IPS-NIHi11 (cell line): Measurements from ENCODE around the gene PBX1.
"Not testable (repeated sequence)": the region's sequence is repeated elsewhere in the genome, so short reads cannot be mapped to it uniquely, and the experiment has no call there.

ENCODE experiments used
- DNase-seq: peaks from one replicate; pipeline ENCODE4 v3.0.0; 2012; ENCODE audit warnings: mixed read lengths, low spot score

PBX1 gene

DNA sequence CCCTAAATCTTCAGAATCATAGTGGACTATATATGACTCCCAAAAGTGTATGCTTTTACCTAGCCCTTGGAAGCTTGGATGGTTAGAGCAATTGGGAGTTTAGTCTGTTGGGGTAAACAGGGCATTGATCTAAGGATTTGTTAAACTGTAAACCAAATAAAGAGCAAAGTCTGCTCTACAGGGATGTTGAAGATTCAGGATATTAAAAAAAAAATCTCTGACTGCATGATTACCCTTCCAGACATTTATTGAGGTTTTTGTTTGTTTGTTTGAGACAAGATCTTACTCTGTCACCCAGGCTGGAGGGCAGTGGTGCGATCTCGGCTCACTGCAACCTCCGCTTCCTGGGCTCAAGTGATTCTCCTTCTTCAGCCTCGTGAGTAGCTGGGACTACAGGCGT is 31.6 kb downstream of the PBX1 start:
- DNase-seq = no peak

DNA sequence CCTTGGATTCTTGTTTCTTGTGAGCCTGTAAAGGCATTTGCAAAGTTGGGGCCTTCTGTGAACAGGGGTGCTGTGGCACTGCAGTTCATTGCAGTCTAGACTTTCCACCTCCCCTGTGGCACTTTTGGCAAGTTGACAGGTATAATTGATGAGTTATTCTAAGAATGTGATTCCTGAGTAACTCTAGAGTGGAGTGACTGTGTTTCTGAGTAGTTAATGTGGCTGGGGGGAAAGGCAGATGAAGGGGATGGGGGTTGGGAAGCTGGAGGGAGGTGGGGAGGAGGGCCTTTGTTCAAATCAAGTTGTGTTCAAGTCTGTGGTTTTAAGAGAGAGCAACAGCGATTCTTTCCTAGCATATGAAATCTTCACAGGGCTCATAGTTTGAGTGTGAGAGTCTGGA is 32.9 kb downstream of the PBX1 start:
- no peak for DNase-seq

DNA sequence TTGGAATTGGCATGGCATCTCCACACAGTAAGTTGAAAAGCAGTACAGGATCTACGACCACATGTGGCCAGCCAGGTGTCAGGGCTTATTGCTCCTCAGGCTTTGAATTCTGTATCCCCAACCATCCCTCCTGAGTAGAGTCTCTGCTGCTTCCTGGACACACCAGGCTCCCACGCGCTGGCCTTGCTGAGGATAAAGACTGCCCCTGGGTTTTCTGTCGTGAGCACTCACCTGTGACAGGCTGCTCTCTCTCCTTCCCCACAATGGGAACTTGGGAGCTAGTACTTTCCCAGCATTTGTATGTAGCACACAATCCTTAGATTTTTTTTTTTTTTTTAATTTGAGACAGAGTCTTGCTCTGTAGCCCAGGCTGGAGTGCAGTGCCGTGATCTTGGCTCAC is 33.6 kb downstream of the PBX1 start:
- DNase-seq = no peak

DNA sequence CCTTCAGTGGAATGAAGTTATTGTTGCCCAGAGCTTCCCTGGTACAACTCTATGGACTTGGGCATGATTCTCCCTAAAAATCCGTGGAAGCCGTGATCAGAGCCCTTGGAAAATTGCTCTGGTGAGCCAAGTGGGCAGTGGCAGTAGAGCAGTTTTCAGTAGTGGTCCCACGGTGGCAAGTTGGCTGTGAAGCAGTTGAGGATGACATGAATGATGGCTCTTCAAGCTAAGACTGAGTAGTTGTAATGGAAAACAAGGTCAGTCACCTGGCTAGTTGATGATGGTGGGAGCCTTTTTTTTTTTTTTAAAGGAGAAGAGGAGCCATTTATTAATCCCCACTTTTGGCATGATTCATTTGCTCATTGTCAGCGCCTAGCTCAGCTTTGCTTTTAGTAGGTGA is 36.2 kb downstream of the PBX1 start:
- DNase-seq = no peak

DNA sequence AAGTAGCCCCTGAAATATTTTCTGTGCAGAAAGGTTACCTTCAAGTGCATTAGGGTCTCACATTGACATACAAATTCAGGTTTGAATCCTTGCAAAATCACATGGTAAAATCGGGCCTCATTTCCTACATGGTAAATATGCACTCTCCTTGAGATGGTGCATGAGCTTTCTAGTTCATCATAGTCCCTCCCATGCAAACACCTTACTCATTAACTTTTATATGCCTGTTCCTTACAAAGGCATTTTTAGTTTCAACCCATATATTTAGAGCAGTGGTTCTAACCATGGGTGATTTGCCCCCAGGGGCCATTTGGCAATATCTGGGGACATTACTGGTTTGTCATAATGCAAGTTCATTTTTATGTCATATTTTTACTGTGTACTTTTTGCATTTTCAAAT is 37.2 kb downstream of the PBX1 start:
- no peak for DNase-seq

DNA sequence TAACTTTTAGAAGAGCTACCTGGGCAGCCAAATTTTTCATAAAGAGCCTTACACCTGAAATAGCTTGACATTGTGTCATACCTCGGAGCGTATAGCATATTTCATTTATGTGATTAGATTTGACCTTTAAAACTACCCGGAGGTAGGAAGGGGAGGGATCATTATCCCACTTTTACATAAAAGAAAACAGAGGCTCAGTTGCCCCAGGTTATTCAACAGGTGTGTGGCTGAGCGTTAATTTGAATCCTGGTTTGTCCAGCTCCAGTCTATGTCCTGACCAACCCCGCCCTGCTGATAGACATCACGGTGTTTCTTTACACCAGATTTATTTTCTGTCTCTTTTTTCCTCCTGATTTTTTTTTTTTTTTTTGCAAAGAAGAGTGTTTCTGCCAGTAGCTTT is 39.7 kb downstream of the PBX1 start:
- no peak for DNase-seq

DNA sequence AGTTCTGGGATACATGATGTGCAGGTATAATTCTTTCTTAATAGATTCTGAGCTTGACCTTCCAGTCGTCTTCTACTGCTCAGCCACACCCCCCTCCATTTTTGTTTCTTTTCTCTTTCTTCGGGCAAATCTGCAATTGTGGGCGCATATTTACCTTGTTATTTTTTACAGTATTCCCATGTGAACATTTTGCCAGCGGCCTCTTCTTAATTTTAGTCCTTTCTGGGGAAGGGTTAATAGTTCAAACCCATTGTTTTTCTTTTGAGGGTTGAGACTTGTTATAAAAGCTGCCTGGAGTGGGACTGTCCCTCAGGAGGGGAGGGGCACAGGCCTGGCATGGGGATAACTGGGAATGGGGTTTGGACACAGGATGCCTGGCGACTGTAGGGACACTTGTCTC is 40.3 kb downstream of the PBX1 start:
- no peak for DNase-seq

DNA sequence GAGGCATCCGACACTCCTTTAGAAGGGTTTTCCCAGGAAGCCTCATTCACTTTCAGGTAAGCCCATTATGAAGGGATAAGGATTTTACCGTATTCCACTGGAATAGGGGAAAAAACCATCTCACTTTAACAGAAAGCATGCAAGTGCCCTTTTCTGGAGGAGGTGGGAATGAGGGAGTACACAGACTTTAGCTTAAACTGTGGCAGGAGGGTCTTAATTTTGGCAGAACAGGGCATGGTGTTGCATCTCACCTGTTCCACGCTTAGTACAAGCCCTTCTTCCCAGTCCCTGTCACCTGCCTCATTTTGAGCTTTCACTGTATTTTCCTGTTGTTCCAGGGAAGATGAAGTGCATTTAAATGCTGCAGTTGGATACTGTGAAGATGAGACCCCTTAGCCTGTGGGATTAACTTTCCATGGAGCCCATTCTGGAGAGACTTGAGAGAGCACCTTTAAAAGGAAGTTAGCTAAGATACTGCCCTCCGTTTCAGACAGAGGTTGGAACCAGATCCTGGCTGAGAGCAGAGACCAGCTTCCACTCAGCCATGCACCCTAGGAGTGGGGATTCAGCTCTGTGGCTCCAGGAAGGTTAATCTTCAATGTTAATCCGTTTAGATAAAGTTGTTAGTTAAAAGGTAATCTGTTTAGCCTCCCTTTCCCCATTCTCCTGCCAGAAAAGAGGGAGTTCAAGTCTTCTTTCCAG is 42.6 kb downstream of the PBX1 start:
- DNase-seq = no peak

DNA sequence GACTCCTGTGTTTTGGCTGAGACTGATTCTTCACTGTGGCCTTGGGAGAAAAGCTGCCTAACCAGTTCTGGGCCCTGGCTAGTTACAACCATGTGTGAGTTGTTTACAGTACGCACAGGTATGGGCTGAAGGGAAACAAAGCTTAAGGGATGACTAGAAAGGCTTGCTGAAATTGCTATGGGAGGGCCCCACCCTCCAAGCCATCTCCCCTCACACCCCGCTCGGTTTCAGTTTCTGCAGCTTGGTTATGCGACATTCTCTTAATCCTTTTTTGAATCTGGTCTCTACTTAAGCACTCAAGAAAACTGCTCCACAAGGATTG is 43.1 kb downstream of the PBX1 start:
- DNase-seq = peak; percentile 70

DNA sequence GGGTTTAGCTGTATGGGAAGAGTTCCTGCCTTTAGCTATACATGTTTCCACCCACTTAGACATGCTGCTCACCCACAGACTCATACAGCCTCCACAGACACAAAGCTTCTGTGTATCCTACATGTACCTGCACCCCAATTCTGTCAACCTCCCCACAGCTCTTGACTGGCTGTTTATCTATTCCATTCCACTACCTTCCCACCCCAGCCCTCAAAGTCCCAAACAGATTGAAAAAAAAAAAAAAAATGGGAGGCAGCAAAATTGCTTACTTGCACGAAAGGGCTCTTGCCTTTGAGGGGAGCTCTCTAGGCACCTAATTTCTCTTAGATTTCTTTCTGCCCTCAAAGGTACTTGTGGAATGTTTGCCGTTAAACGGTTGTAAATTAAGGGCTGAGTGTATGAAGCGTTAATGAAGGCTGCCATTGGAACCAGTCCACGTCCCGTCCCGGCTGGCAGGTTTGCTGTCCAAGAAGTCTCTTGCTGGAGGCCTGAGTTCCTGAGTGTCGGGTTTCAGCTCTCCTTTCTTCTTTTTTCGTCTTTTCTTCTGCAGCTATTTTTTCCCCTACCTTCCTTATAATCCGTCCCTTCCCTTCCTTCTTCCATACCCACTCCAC is 43.6 kb downstream of the PBX1 start:
- DNase-seq = peak; percentile 61

DNA sequence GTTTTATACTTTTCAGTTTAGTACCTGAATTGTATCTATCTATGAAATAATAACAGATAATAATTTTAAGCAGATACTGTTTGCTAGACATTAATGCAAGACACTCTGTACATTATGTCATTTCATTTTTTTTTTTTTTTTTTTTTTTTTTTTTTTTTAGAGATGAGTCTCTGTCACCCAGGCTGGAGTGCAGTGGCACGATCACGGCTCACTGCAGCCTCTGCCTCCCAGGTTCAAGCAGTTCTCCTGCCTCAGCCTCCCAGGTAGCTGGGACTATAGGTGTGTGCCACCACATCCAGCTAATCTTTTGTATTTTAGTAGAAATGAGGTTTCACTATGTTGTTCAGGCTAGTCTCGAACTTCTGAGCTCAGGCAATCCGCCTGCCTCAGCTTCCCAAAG is 44.8 kb downstream of the PBX1 start:
- not testable (repeated sequence) for DNase-seq

DNA sequence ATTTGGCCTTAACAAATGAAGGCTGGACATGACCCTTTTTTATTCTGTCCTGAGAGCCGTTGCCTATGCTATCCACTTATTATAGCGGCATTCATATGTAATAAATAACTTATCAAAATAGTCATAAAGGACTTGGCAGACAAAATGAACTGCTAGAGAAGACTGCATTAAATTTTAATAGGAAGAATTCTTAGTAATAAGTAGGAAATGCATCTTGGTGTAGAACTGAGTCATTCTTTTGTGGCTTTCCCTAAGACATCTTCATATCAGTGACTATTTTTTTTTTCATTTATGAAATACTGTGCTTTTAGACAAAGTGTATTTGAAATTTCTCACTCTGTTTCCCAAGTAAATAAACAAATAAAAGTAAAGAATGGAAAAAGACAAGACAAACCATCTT is 45.6 kb downstream of the PBX1 start:
- no peak for DNase-seq

DNA sequence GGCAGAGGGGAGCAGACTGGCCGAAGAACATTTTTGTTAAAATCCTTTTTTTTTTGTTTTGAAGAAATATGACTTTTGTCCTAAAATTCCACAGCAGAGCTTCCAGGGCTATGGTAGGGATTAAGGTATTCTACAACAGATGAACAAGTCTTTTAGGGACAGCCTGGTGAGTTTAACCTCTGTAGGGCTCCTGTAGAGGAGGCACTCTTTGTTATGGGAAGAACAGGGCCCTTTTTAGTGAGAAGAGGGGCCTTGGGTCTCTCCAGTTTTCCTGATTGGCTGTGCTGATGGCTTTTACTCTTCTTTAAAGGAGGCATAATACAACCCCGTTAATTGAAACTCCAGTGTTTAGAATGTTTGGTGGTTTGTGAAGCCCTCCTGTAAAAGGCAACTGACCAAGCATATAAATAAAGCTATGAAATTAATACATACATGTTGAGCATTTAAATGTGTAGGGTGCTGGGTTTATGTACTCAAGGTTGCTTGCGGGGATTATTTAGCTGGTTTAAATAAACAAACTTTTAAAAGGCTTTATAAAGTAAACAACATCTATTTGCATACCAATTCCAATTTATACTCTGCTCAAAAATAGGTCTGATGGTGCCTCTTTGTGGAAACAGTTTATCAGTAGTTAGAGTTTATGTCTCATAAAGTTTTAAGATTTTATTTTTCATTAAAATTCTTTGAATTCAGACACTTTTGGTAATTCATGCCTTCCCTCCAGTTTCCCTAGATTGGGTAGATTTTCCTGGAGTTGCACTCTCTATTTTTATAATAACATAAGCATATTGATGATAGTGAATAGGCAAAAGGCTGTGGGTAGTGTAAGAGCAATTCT is 46.5 kb downstream of the PBX1 start:
- DNase-seq = no peak

DNA sequence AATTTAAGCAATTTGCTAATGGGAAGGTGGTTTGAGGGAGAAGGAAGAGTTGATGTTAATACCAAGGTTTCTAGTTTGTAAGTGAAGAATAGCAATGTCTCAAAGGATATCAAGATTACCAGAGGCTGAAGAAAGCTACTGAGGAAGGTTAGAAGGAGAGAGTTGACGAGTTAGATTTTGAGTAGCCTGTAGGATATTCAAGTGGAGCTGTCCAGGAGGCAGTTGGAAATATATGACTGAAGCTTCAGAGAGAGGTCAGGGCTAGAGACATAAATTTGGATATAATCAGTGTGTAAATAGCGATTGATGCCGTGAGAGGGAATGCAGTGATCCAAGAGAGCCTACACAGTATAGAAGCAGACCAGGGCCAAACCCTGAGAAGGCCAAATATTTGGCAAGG is 48.4 kb downstream of the PBX1 start:
- DNase-seq = no peak

DNA sequence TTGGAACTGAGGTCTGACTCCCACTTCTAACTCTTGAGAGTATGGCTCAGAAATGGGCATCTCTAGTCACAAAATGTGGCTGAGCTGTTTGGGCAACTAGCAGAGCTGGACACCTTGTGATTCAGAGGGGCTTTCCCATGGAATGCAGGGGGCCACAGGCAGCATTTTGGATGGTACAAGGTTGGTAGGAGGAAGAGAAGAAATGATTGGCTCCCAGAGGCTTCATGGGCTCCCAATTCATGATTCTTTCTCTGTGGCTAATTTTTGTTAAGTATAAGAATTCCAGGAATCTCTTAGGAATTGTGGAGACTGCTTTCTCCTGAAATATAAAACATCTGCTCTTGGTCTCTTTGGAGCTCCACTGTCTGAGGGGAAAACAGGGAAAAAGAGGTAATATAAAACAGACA is 49.7 kb downstream of the PBX1 start:
- no peak for DNase-seq

DNA sequence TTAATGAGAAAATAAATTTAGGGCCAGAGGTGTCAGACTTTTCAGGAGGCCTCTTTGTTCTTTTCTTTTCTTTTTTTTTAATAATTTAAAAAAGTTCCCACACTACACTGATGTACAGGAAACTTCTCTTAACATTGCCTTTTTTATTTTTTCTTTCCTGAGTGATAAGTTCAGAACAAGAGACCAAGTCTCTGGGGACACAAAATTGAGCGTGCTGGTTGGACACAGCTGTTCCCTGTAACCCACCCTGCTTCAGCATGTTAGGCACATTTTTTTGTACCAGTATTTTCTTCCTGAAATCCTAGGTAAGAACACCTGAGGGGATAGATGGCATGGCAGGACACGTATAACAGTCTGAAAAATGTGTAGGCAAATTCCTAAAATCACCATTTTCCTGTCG is 50.1 kb downstream of the PBX1 start:
- DNase-seq = no peak

DNA sequence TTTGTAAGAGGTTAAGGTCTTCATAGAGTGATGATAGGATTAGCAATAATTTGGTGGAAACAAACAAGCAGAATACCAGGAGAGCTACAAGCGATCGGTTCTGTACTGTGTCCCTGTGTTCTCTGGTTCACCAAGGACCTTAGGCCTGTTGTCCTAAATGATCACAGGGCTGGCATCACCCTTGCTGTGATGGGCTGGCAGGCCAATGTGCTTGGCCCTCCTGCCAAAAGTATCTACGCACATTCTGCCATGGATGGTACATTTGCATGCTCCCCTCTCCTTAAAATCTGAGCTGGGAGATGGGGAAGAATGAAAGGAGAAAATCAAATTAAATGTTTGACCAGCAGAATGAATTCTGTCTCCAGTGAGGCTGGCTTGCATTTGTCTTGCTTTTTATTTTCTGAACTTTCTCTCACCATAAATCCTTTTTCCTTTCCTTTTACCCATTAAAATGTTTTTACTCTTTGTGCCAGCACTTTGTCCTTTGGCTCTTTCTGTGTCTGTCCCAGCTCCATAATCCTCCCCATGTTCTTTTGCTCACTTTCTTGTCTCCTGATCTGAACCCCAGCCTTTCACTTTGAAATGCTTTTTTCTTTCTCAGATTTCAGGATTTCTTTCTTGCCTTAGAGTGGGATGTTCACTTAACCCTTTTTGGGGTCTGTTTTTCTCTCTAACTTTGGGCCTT is 51.7 kb downstream of the PBX1 start:
- no peak for DNase-seq

DNA sequence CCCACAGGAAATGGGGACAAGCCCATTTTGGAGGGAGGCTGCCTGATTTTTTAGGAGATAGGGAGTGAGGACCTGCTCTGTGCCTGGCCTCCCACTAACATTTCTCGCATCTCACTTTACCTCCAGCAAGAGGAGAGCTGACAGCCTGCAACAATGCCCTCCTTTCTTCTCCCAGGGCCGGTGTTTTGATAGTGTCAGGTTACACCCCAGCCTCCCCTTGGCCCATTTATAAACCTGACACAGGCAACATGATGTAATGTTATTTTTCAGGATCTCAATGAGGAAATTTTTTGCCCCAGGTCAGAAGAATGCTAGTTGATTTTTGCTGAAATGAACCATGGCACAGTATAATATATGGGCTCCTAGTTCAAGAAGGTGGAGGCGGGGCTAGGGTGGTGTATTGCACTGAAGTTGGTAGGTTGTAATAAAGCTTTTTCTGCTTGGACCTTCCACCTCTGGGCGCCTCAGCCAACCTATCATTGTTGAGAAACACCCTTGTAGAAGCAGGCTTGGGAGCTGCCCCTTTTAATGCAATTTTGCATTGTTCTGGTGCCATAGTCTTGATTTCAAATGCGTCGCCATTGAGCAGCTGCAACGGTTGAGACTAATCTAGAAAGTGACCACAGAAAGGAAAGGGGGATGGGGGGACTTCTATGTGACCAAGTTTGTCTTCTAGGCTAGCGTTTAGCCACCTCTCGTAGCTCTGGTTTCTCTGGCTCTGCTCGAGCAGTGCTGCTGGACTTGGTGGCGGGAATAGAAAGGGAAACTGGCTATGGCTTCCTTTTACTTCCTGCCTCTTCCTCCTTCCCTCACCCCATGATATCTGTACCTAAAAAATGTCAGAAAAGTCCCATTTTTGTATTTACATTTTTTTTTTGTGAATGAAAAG is 53.0 kb downstream of the PBX1 start:
- peak; percentile 61 for DNase-seq

DNA sequence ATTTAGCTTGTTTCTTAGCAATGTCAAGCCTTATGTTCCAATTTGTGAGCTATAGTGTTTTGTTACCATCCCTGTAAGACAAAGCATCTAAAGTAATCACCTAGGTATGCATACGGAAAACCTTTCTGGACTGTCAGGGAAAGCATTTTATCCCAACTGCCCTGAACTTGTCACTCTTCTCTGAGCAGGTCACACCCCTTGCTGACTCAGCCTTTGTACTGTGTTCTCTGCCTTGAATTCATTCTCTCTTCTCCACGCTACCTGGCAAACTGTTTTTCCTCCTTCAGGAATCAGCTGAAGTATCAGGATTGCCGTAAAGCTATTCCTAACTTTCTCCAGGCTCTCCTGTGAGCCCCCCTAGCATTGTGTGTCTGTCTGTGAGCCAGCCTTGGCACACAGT is 54.2 kb downstream of the PBX1 start:
- no peak for DNase-seq

DNA sequence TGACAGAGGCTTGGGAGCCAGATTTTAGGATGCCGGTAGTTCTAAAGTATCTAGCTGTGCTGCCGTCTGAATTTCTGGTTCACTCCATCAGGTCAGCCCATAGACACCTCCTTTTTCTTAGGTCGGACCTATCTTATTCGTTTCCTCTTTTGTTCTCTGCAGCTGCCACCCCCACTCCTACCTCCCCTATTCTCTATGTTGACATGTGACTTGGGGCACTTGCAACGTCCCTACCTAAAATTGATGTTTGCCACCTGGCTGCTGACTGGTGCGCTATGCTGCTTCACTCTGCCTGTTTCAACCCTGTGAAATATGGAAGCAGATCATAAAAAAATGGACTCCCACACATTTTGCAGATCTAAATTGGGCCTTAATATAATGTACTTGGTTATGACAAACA is 55.3 kb downstream of the PBX1 start:
- no peak for DNase-seq

DNA sequence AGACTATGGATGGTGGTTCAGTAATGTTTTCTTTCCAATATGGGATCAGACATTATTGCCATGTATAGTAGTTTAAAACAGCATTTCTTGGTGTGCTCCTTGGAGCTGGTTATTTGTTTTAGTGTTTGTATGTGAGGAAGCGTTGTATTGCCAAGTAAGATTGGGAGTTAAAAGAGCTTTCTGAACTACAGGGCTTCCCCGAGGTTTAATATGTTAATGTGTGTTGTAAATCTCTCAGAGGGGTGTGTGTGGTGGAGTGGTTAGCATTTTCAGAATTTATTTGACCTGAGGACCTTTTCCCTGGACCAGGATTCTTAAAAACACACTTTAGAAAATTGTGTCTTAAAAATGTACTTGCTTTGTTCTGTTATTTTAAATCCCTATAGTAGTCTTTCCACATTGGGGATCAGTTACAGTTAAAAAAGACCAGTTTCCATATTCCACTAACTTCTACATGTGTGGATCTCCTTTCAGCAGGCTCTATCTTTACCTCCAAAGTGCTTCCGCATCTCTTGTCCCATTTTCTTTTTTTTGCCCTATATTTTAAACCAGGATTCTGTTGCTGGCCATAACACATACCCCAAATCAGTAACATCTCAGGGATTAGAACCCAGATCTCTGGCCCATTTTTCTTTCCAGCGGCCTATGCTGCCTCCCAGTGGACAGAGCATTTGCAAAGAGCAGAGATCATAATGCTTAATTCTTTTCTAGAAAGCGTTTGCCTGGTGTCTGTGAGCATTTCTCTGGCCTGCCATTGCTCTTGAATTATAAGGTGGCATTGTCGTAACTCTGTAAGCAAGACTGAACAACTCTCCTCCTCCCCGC is 58.6 kb downstream of the PBX1 start:
- no peak for DNase-seq
